Astrocyte of the spinal cord (primary cell): Measurements from ENCODE around the gene PADI3.
"Not testable (repeated sequence)": the region's sequence is repeated elsewhere in the genome, so short reads cannot be mapped to it uniquely, and the experiment has no call there.

Experiments
- DNase-seq: peaks from one replicate; pipeline ENCODE4 v3.0.0; 2011; ENCODE audit warnings: low read depth, low spot score
- H3K4me3 ChIP-seq: 2 replicates; pipeline ENCODE4 v1.5.1; 2011; ENCODE audit warnings: low read depth, mild to moderate bottlenecking, low read length, moderate library complexity
- in situ Hi-C: cut with HindIII; loops from 2 replicates; pipeline ENCODE4 v1.10.0; 2017; ENCODE audit warnings: low sequenced_read_pairs
- TF ChIP-seq, protein P1 (sequence below): IDR thresholded peaks from 2 replicates; pipeline ENCODE4 v1.5.1; 2012; ENCODE audit warnings: low read depth, mild to moderate bottlenecking, low read length, inconsistent platforms

The PADI3 gene

DNA sequence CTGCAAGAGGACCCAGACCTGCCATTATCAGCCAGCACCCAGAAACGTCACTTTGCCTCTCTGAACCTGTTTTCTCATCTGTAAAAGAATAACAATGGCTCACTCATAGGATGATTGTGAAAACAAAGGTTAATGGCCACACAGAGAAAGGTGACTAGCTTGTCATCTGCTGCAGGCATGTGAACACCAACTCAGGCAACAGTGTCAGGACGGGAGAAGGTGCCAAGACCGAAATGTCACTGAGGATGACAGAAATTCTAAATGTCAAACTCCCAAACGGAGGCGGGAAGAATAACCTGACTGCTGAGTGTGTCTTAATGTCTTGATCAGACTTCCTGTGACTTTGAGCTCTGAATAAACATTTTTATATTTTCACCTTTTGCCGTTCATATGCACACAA, 69.4 kb downstream of the PADI3 start:
- in situ Hi-C loops, result no loop called here
- DNase-seq, result no peak
- no peak overlapping the region for H3K4me3 ChIP-seq
- TF ChIP-seq, protein P1, sequence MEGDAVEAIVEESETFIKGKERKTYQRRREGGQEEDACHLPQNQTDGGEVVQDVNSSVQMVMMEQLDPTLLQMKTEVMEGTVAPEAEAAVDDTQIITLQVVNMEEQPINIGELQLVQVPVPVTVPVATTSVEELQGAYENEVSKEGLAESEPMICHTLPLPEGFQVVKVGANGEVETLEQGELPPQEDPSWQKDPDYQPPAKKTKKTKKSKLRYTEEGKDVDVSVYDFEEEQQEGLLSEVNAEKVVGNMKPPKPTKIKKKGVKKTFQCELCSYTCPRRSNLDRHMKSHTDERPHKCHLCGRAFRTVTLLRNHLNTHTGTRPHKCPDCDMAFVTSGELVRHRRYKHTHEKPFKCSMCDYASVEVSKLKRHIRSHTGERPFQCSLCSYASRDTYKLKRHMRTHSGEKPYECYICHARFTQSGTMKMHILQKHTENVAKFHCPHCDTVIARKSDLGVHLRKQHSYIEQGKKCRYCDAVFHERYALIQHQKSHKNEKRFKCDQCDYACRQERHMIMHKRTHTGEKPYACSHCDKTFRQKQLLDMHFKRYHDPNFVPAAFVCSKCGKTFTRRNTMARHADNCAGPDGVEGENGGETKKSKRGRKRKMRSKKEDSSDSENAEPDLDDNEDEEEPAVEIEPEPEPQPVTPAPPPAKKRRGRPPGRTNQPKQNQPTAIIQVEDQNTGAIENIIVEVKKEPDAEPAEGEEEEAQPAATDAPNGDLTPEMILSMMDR, result no peak

DNA sequence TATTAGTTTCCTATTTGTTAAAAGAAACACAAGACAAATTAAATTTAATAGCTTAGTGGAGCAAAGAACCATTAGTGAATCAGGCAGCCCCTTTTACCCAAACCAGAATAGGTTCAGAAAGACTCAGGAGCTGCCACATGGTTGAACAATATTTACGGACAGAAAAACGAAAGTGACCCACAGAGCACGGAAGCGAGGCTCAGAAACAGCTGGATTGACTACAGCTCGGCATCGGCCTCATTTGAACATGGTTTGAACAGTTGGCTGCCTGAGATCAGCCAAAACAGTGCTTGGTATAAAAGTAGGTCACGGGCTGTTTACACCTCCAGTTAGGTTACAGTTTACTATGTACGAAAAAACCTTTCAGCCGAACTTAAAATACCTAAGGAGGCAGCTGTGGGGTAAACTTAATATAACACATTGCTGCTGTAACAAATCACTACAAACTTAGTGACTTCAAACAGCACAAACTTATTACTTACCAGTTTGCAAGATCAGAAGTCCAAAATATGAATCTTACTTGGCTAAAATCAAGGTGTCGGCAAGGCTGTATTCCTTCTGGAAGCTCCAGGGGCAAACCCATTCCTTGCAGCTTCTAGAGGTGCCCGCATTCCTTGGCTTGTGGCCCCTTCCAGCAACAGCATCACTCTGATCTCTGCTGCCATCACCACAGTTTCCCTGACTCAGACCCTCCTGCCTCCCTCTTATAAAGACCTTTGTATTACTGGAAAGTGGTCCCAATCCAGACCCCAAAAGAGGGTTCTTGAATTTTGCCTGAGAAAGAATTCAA, 70.9 kb downstream of the PADI3 start:
- DNase-seq, result no peak
- TF ChIP-seq, protein P1, result no peak
- H3K4me3 ChIP-seq, result no peak overlapping the region
- in situ Hi-C loops, result no loop called here

DNA sequence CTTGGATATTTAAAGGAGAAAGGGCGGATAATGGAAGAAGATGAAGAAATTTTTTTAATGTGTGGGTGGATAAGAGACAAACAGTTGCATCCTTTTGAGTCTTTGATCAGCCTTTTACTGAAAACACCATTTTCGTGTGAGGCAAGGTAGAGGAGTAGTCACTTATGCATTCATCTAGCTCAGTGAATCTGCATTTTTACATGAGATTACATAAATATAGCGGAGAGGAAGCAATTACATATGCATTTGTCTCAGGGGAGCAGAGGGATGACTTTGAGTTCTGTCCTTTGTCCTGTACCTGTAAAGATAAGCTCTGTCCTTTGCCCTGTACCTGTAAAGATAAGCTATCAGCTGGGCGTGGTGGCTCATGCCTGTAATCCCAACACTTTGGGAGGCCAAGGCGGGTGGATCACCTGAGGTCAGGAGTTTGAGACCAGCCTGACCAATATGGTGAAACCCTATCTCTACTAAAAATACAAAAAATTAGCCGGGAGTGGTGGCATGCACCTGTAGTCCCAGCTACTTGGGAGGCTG, 73.0 kb downstream of the PADI3 start:
- H3K4me3 ChIP-seq, DNase-seq, in situ Hi-C loops: not testable (repeated sequence)

DNA sequence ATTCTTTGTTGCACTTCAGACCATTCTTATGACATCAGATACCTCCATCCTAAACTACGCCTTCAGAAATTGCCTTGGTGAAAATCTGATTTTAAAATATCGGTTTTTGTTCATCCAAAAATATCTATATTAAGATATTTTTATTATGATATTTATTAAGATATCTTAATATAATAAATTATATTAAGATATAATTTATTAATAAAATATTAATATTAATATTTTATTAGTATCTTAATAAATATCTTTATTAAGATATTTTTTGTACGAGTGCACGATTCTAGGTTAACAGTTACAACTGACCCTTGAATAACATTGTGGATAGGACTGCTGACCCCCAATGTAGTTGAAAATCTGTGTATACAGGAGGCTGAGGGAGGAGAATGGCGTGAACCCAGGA, 80.0 kb downstream of the PADI3 start:
- TF ChIP-seq, protein P1, result no peak
- no peak for DNase-seq
- in situ Hi-C loops, result no loop called here

DNA sequence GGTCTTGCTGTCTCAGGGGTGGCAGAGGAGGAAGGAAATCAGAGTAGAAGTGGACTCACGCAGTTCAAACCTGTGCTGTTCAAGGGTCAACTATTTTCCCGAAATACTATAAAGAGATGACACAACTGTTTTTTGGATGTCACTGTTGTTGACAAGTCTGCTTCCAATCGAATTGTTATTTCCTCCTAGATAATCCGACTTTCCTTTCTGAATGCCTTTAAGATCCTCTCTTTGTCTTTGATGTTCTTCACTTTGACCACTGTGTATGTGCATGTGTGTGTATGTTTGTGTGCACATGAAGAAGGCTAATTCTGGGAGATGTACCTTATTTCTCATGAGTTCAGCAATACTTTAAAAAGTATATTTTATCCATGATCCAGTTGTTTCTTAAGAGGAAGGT, 80.7 kb downstream of the PADI3 start:
- no peak for DNase-seq
- in situ Hi-C loops, result no loop called here
- TF ChIP-seq, protein P1, result no peak
- no peak overlapping the region for H3K4me3 ChIP-seq

More for the DNA sequence above, 80.0 kb downstream of the PADI3 start:
- no peak overlapping the region for H3K4me3 ChIP-seq

DNA sequence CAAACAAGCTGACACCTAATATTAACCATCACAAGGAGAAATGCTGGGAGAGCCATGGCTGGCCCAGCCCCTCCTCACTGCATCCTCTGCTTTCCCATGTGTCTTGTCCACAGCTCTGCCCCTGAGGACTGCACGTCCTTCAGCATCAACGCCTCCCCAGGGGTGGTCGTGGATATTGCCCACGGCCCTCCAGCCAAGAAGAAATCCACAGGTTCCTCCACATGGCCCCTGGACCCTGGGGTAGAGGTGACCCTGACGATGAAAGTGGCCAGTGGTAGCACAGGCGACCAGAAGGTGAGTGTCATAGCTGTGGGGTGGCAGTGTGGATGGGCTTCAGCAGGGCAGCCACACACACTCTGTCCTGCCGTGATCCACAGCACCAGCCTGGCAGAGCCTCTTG, 82.0 kb downstream of the PADI3 start:
- TF ChIP-seq, protein P1, result no peak
- H3K4me3 ChIP-seq, result no peak overlapping the region
- in situ Hi-C loops, result no loop called here

DNA sequence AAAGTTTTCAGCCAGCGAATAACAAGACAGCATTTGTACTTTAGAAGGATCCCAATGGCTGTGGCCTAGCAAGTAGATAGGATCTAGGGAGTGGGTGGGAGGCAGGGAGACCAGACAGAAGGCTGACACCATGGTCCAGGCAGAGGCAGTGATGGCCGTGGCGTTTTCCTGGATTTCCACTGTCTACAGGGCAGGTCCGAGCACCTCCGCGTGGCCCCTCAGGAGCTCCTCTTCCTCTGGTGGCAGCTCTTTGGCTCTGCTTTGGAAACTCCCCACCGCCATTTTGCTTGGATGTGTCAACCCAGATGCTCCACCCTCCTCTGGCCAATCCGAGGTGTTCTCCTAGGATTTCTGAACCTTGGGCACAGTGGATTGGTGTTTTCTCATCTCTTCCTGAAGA, 84.2 kb downstream of the PADI3 start:
- in situ Hi-C loops, result no loop called here
- no peak overlapping the region for H3K4me3 ChIP-seq
- DNase-seq, result no peak
- TF ChIP-seq, protein P1, result no peak

More for the DNA sequence above, 82.0 kb downstream of the PADI3 start:
- DNase-seq, result no peak
